Bronchial epithelial cell (primary cell): ENCODE results near the gene RGS3. TPM values are rescaled to one million over a fixed set of nuclear protein-coding genes. Genes with fewer than 3 reads are reported as not detected.

Experiments
- DNase-seq: peaks from one replicate; pipeline ENCODE4 v3.0.0-alpha.2; 2010; ENCODE audit warnings: low read depth
- FAIRE-seq: peaks from 2 replicates; lab custom pipeline; 2011; peaks lifted over from hg19 to GRCh38; lab: Jason Lieb, UNC
- H3K27me3 ChIP-seq: 2 replicates; pipeline ENCODE4 v1.5.1; 2011; ENCODE audit warnings: low read length; ENCODE audit not compliant: control insufficient read depth, insufficient read depth
- H3K36me3 ChIP-seq: 2 replicates; pipeline ENCODE4 v1.5.1; 2011; ENCODE audit warnings: low read length; ENCODE audit not compliant: control insufficient read depth, insufficient read depth
- H3K4me3 ChIP-seq: 2 replicates; pipeline ENCODE4 v1.5.1; 2011; ENCODE audit warnings: mild to moderate bottlenecking, low read depth, low read length, control low read depth
- CTCF ChIP-seq: IDR thresholded peaks from 2 replicates; pipeline ENCODE4 v1.5.1; 2011; ENCODE audit warnings: mild to moderate bottlenecking, moderate library complexity, low read length, control low read depth, inconsistent platforms; ENCODE audit not compliant: insufficient read depth, severe bottlenecking
- total RNA-seq: library from RNA; depleted of rRNA; stranded (reverse); fragments of >200 nt; gene quantifications from 2 replicates; pipeline ENCODE4 v1.2.1, GENCODE V29; 2014

The RGS3 gene
- total RNA-seq, 1 donor from 2014 or later, result 22.1 TPM

GRCh38 chr9:113588936-113589335 is 125.4 kb downstream of the RGS3 start:
- FAIRE-seq (no peak), DNase-seq (no peak)
- no peak overlapping the region for H3K4me3 ChIP-seq
- H3K36me3 ChIP-seq, result peaks cover 23% of the 10 kb centered on the region
- H3K27me3 ChIP-seq, result no peaks in the 10 kb centered on the region
- no peak for TF ChIP-seq CTCF

GRCh38 chr9:113589407-113589806 is 125.9 kb downstream of the RGS3 start:
- Histone ChIP-seq H3K27me3 (no peaks in the 10 kb centered on the region), H3K36me3 (peaks cover 20% of the 10 kb centered on the region), H3K4me3 (no peak overlapping the region)
- no peak for TF ChIP-seq CTCF
- FAIRE-seq (no peak), DNase-seq (no peak)

DNA sequence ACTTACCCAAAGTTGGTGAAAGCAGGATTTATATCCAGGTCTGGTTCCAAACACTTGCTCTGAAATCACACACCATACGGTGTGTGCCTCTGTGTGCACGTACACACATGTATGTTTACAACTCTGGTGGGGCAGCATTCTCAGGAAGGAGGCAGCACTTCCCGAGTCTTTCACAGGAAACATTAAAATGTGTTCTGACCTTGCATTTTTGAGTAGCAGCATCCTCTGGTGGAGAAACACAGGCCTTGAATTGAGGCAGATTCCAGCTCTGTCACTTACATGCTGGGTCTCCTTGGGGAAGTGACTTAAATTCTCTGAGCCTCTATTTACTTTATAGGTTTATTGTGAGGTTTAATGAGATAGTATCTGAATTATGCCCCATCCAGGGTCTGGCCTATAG is 126.4 kb downstream of the RGS3 start:
- DNase-seq (peak; percentile 52), FAIRE-seq (no peak)
- Histone ChIP-seq H3K4me3 (no peak overlapping the region), H3K36me3 (peaks cover 23% of the 10 kb centered on the region), H3K27me3 (no peaks in the 10 kb centered on the region)
- TF ChIP-seq CTCF, result peak; percentile 38

GRCh38 chr9:113590389-113590788 is 126.9 kb downstream of the RGS3 start:
- FAIRE-seq, result no peak
- H3K4me3 ChIP-seq, result no peak overlapping the region
- TF ChIP-seq CTCF, result no peak
- DNase-seq, result no peak
- H3K27me3 ChIP-seq, result no peaks in the 10 kb centered on the region
- peaks cover 24% of the 10 kb centered on the region for H3K36me3 ChIP-seq

GRCh38 chr9:113590991-113591898 is 127.7 kb downstream of the RGS3 start:
- TF ChIP-seq CTCF, result peak; percentile 88
- peaks cover 24% of the 10 kb centered on the region for H3K36me3 ChIP-seq

More at GRCh38 chr9:113590991-113591898, 127.7 kb downstream of the RGS3 start:
- Histone ChIP-seq H3K4me3 (no peak overlapping the region), H3K27me3 (no peaks in the 10 kb centered on the region)
- DNase-seq (peak; percentile 46), FAIRE-seq (no peak)
